NCI-H526 (cell line): ENCODE measurements around the gene DRC3.
A peak's percentile ranks its signal among the peaks of the same experiment; 100 is the strongest.

Experiments
- DNase-seq, 2 experiments: peaks; one replicate each; lab custom pipeline; 2025; lab: John Stamatoyannopoulos, UW

DRC3 gene

GRCh38 chr17:18025241-18025944 lies 52.7 kb downstream of the DRC3 start:
- no peak for DNase-seq

DNA sequence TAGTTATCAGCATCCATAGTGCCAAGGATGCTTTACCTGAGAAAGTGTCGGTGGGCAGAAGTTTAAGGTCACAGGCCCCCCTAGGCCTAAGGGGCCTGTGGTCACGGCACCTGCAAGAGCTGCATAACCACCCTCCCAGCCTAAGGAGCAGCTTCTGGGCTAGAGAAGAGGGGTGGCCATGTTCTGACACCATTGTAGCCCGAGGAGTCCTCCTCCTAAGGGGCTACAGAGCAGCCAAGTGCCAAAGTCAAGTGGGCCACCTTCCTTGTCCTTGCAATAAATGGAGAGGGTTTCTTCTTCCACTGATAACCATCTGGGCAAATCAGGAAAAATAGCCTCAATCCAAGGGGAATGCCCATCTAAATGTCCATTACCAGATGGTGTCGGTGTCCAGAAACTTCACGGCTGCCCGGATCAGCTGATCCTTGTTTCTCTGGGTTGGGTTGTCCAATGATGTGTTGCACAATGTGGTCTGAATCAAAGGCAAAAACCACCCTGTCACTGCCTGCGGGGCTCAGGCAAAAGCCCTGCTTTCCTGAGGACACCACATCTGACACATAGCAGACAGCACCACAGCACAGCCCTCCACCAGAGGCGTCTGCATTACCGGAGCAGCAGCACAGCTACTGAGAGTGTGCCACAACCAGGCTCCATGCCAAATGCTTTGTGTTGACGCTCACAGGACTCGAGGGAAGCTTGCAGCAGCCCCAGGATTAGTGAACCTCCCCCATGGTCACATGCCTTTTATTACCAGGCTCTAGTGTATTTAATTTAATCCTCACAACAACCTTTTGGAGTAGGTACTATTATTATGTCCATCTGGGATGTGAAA lies 53.5 kb downstream of the DRC3 start:
- no peak for DNase-seq

- no peak for DNase-seq
Observed at GRCh38 chr17:18027280-18027679, 54.6 kb downstream of the DRC3 start.

DNA sequence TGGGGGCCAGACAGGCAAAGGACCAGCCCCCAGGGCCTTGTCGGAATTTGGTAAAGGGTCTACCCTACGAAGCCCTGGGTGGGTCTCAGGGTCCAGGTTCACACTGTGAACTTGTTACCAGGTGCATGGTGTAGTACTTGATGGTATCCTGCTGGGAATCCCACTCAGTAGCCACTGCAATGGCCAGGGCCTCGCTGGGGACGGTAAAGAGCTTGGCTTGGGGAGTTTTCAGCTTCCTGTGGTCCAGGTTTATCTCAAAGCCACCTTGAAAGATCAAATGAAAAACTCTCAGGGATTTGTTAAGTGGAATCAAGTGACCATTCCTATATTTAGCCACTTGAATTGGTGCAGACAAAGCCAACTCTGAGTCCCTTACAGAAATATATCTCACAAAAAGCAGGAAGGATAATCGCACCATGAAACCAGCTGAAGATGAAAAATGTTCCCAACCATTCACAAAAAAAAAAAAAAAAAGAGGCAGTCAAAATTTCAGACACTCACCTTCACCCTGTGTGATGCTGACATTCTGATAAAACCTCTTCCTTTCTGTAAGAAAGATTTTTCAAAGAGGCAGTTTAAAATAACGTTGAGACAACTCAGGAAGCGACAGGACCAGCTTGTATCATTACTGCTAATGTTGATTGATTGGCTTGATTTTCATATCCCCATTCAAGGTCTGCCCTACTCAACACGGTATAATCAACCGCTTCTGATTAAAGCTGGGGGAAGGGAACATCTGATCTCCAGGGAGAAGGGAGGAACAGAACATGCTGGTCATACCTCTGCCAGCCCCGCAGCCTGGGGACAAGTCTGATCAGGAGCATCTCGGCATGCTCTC lies 55.7 kb downstream of the DRC3 start:
- no peak for DNase-seq

DNA sequence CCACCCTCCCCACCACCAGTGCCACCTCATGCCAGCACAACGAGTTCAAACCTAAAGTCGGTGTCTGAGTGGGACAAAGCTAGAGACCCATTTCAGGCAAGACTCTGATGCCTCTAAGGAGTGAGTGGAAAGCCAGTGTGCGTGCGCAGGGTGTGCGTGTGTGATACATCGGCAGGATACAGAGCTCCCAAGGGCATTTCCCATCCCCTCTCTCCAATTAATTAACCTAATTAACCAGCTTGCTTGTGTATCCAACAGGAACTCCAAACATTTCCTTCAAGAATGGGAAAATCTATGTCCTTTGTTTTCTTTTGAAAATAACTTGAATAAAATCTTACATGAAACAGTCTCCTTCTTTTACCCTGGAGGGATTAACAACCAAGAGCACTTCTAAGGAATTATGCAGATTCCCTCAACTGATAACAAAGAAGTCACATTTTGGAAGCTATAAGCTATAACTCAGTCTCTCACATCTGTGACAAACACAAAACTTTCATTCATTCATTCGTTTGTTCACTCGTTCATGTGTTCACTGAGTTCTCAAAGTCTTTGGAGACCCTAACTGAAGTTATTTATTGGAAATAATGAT lies 56.4 kb downstream of the DRC3 start:
- DNase-seq: no peak

DNA sequence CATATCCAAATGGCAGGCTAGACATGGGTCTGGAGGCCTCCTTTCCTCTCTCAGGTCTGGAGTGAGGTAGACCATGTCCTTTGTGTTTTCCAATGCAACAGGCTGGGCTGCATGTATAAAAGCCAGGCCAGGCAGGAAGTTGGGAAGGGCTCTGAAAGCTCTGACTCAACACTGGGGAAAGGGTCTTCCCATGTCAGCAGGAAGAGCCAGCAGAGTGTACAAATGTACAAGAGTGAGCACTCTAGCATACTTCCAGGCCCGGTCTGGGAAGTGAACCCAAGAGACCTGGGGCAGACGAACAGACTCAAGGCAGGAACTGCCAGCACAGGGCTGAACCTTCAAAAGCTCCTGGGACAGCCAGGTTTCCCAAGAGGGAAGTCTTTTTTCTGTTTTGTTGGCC lies 59.3 kb downstream of the DRC3 start:
- no peak for DNase-seq

GRCh38 chr17:18033442-18034099 lies 60.9 kb downstream of the DRC3 start:
- DNase-seq: peak; percentile 66 to 82

DNA sequence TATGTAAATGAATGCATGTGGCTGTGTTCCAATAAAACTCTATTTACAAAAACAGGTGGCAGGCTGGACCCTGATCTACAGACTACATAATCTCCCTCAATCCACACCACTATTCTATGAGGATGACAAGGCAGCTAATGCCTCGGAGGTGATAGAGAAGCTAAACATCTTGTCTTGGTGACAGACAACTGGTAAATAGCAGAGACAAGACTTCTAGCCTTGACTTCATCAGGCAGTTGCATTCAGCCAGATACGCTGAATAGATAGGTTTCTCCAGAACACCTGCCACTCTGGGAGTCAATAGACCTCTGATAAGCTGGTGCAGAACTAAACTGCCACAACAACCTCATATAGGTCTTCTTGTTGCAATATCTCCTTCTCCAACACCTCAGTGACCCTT lies 63.0 kb downstream of the DRC3 start:
- DNase-seq: peak in 1 of 2 experiments; percentile 18

DNA sequence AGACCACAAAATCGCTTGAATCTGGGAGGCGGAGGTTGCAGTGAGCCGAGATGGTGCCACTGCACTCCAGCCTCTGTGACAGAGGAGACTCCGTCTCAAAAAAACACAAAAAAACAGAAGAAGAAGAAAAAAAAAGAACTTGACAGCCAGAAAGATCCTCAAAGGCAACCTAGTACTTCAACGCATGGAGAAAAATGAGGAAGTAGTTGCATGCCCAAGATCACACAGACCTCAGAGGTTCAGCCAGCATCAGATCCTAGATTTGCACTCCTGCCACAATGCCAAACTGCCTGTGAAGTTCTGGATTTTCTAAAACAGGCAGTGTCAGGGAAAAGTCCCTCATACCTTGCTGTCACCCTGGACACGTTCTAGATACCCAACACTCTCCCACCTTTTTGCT lies 64.8 kb downstream of the DRC3 start:
- DNase-seq: no peak

- no peak for DNase-seq
Observed at GRCh38 chr17:18038149-18038850, 65.6 kb downstream of the DRC3 start.

GRCh38 chr17:18038861-18039534 lies 66.3 kb downstream of the DRC3 start, which contains the start of the genes ATPAF2 and GID4:
Gene ATPAF2, minus strand, starts transcription at chr17:18039168. Its CDS starts 155 bp downstream, at chr17:18039013.
Gene GID4, plus strand, starts transcription at chr17:18039408. Its CDS starts 57 bp downstream, at chr17:18039465.
- peak; percentile 92 to 98 for DNase-seq

GRCh38 chr17:18039535-18040260 lies 67.0 kb downstream of the DRC3 start:
- DNase-seq: peak in 1 of 2 experiments; percentile 65

- DNase-seq: no peak
Observed at GRCh38 chr17:18040261-18040858, 67.7 kb downstream of the DRC3 start.

DNA sequence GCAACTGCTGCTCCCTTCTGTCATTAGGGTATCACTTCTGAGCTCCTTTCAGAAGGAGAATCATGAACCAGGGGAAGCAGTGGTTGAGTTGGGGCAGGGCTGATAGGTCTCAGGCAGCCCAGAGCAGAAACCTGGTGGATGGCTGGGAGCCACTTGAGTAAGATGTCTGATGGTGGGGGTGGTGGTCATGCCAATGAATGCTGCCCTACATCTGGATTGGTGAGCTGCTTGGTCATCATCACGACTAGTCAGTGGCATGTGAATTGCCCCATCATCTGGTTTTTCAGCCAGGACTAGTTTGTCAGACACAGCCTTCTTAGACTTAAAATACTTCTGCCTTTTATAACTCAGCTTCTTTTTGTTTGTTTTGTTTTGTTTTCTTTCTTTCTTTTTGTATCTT lies 69.1 kb downstream of the DRC3 start:
- DNase-seq: no peak

- no peak for DNase-seq
Observed at GRCh38 chr17:18042983-18043382, 70.3 kb downstream of the DRC3 start.

- DNase-seq: no peak
Observed at GRCh38 chr17:18043491-18043890, 70.8 kb downstream of the DRC3 start.

GRCh38 chr17:18044609-18045008 lies 71.9 kb downstream of the DRC3 start:
- DNase-seq: no peak

GRCh38 chr17:18045691-18046350 lies 73.2 kb downstream of the DRC3 start:
- no peak for DNase-seq
